Esophagus squamous epithelium (tissue), 5 donors: ENCODE measurements around the gene SUN3. TPM values are rescaled to one million over a fixed set of nuclear protein-coding genes. Genes with fewer than 3 reads are reported as not detected.

Experiments
- DNase-seq: peaks from one replicate; lab custom pipeline; 2025; lab: John Stamatoyannopoulos, UW
- H3K27ac ChIP-seq, 4 donors: fragments of 200-600 bp; sonication (generic); one replicate each; pipeline ENCODE4 v1.5.1; 2016 to 2019; ENCODE audit warnings: mild to moderate bottlenecking in 1 of 4
- H3K27me3 ChIP-seq, 4 donors: fragments of 200-600 bp; sonication (generic); 1 replicate in 3 of 4; 2 replicates in 1 of 4; pipeline versions ENCODE4 v1.5.1 to v1.6.0; 2017 to 2021; ENCODE audit warnings: antibody characterized with exemption in 1 of 4
- H3K36me3 ChIP-seq, 3 donors: fragments of 200-600 bp; sonication (generic); one replicate each; pipeline ENCODE4 v1.5.1; 2016 to 2019
- H3K4me1 ChIP-seq, 3 donors: fragments of 200-600 bp; sonication (generic); one replicate each; pipeline ENCODE4 v1.5.1; 2017 to 2019
- H3K4me3 ChIP-seq, 4 donors: fragments of 200-600 bp; sonication (generic); 1 replicate in 3 of 4; 2 replicates in 1 of 4; pipeline ENCODE4 v1.5.1; 2016 to 2019; ENCODE audit warnings: mild to moderate bottlenecking in 2 of 4, moderate library complexity in 1 of 4
- H3K9me3 ChIP-seq, 3 donors: fragments of 200-600 bp; sonication (generic); one replicate each; pipeline ENCODE4 v1.5.1; 2016 to 2019
- POLR2A ChIP-seq, 4 donors: fragments of 450-650 bp; IDR thresholded peaks; one replicate each; pipeline ENCODE4 v1.6.1; 2017; ENCODE audit warnings: antibody characterized with exemption in 4 of 4, mild to moderate bottlenecking in 4 of 4, moderate library complexity in 3 of 4
- WGBS, 2 donors: methylation state at CpG; one replicate each; pipeline ENCODE4 v1.1.5; 2018; 5-methylcytosine and 5-hydroxymethylcytosine counted together
- intact Hi-C: fragments of 100-400 bp; cut with DNase I; formaldehyde crosslinking; loops from one replicate; pipeline ENCODE4 v1.15.0; 2022
- total RNA-seq, 4 donors: library from RNA; depleted of rRNA; stranded (reverse); fragments of >200 nt; gene quantifications; one replicate each; pipeline ENCODE4 v1.1.0, GENCODE V29; 2016
- TF ChIP-seq, protein P1 (sequence below), 6 experiments: fragments of 450-650 bp in 4 of 6; fragments of 200-600 bp in 2 of 6; sonication (generic) in 2 of 6; IDR thresholded peaks; one replicate each; pipeline ENCODE4 v1.5.1; 2016 to 2019; ENCODE audit warnings: antibody characterized with exemption in 6 of 6, mild to moderate bottlenecking in 4 of 6, moderate library complexity in 4 of 6
- donor health status: DM: yes; HTN: yes; CAD: no.

Gene SUN3
- total RNA-seq, 4 donors from 2014 or later, result not detected

DNA sequence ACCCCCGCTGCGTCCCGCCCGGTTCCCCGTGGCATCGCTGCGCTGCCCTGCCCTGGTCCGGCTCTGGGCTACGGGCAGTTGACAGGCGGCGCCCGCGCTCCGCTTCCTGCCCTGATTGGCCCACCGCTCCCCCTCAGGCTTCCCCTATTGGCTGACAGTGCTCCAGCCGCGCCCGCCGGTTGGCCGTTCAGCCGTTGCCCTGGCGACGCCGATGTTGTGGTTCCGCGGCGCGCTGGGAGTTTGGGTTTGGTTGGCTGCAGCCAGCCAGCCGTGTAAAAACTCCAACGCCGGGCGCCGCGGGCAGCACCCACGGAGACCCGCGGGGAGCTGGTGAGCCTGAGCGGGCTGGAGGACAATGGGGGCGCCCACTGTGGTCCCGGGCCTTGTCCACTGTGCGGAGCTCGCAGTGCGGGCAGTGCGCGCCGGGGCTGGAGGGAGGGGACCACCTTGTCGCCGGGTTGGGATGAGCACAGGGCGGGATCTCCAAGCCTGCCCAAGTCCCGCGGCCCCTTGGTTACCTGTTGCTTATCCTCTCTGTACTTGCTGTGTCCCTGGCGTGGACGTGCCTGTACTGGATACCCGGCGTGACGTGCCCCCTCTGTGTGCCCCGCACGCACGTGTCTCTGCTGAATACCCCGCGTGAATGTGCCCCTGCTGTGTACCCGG lies 6.5 kb upstream of the SUN3 start, which contains the start of gene C7orf57:
Gene C7orf57 (plus strand): TSS at position 243 of the 666 bp plus-strand sequence. CDS start 766 bp downstream, outside the sequence.
- peak; percentile 32 for DNase-seq
- 4% methylated on average over 13 of the region's 62 CpGs; no CpG with 5 or more reads in 1 of the 2 donors for WGBS, 2 donors
- Histone ChIP-seq H3K27me3 (peaks cover 0 to 48% (median 0%) of the 10 kb centered on the region in 4 donors), H3K4me1 (peaks cover 10 to 16% (median 11%) of the 10 kb centered on the region in 3 donors), H3K36me3 (no peaks in the 10 kb centered on the region), H3K4me3 (peak within 1 kb of the TSS; percentile 36 to 70 (median 55)), H3K27ac (no peak within 1 kb of the TSS), H3K9me3 (no peaks in the 10 kb centered on the region)
- TF ChIP-seq, protein P1, sequence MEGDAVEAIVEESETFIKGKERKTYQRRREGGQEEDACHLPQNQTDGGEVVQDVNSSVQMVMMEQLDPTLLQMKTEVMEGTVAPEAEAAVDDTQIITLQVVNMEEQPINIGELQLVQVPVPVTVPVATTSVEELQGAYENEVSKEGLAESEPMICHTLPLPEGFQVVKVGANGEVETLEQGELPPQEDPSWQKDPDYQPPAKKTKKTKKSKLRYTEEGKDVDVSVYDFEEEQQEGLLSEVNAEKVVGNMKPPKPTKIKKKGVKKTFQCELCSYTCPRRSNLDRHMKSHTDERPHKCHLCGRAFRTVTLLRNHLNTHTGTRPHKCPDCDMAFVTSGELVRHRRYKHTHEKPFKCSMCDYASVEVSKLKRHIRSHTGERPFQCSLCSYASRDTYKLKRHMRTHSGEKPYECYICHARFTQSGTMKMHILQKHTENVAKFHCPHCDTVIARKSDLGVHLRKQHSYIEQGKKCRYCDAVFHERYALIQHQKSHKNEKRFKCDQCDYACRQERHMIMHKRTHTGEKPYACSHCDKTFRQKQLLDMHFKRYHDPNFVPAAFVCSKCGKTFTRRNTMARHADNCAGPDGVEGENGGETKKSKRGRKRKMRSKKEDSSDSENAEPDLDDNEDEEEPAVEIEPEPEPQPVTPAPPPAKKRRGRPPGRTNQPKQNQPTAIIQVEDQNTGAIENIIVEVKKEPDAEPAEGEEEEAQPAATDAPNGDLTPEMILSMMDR (IDR thresholded peaks at IDR 0.05), result peak in 2 of 6 experiments; percentile 7 to 19
- TF ChIP-seq POLR2A (IDR thresholded peaks at IDR 0.05), result no peak
- intact Hi-C loops, result loop anchor here (10.0 kb wide), 1 partner anchor 69 kb away; no protein-coding TSS in a partner anchor

DNA sequence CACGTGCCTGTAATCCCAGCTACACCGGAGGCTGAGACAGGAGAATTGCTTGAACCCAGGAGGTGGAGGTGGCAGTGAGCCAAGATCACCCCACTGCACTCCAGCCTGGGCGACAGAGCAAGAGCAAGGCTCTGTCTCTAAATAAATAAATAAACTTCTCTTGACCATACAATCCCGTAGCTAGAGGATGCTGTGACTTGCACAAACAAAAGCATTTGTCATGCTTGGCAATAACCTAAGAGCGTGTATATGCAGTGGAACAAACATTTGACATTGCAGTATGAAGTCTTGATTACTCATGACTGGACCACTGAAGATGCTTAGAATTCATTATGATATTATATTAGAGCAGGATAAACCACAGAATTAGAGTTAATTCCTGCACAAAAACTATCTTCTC lies 5.0 kb upstream of the SUN3 start:
- Histone ChIP-seq H3K27ac (no peak overlapping the region), H3K4me1 (peaks cover 10 to 16% (median 11%) of the 10 kb centered on the region in 3 donors), H3K9me3 (no peaks in the 10 kb centered on the region), H3K4me3 (no peak overlapping the region), H3K36me3 (no peaks in the 10 kb centered on the region), H3K27me3 (peaks cover 0 to 61% (median 0%) of the 10 kb centered on the region in 4 donors)
- TF ChIP-seq, protein P1 (IDR thresholded peaks at IDR 0.05), result no peak
- TF ChIP-seq POLR2A (IDR thresholded peaks at IDR 0.05), result no peak
- intact Hi-C loops, result loop anchor here (10.0 kb wide), 1 partner anchor 71 kb away; no protein-coding TSS in a partner anchor
- DNase-seq, result no peak
- WGBS, 2 donors, result 38 to 42% methylated on average over 4 to 5 of the region's 5 CpGs

DNA sequence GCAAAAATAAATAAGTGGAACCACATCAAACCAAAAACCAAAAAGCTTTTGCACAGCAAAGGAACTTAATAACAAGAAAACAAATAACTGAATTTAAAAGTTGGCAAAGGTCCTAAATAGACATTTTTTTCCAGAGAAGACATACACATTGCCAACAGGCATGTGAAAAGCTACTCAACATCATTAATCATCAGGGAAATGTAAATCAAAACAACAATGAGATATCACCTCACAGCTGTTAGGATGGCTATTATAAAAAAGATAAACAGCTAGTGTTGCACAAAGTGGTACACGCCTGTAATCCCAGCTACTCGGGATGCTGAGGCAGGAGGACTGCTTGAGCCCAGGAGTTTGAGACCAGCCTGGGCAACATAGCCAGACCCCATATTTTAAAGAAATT lies 2.2 kb upstream of the SUN3 start:
- Histone ChIP-seq H3K9me3 (no peaks in the 10 kb centered on the region), H3K27ac (no peak overlapping the region), H3K36me3 (no peaks in the 10 kb centered on the region), H3K27me3 (peaks cover 0 to 63% (median 0%) of the 10 kb centered on the region in 4 donors), H3K4me1 (peaks cover 8 to 13% (median 8%) of the 10 kb centered on the region in 3 donors), H3K4me3 (no peak overlapping the region)
- WGBS, 2 donors, result 52 to 61% methylated on average over 2 of the region's 2 CpGs
- intact Hi-C loops, result loop anchor here (10.0 kb wide), 1 partner anchor 74 kb away; no protein-coding TSS in a partner anchor
- TF ChIP-seq, protein P1 (IDR thresholded peaks at IDR 0.05), result no peak
- no peak for TF ChIP-seq POLR2A (IDR thresholded peaks at IDR 0.05)
- DNase-seq, result no peak

DNA sequence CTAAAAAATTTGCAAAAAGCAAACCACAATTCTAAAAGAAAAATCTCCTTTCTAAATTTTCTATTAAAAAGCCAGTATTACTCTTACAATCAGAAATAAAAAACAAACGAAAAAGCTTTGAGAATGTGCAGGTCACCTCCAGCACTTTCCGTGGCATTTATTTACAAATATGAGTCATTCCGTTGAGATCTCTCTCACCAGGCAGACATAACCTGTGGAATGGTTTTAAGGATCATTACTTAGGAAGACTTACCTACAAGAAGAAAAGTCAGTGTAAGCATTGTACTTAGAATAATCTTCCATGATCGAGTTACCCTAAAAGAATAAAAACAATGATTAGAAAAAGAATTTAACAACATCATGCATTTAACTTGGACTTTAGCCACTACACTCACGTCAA lies 3.3 kb downstream of the SUN3 start:
- 34 to 36% methylated on average over 5 of the region's 5 CpGs for WGBS, 2 donors
- Histone ChIP-seq H3K4me3 (no peak overlapping the region), H3K9me3 (peaks cover 0 to 8% (median 0%) of the 10 kb centered on the region in 3 donors), H3K27ac (no peak overlapping the region), H3K27me3 (peaks cover 0 to 33% (median 0%) of the 10 kb centered on the region in 4 donors), H3K4me1 (no peaks in the 10 kb centered on the region), H3K36me3 (no peaks in the 10 kb centered on the region)
- intact Hi-C loops, result no loop called here
- TF ChIP-seq POLR2A (IDR thresholded peaks at IDR 0.05), result no peak
- TF ChIP-seq, protein P1 (IDR thresholded peaks at IDR 0.05), result no peak
- no peak for DNase-seq

DNA sequence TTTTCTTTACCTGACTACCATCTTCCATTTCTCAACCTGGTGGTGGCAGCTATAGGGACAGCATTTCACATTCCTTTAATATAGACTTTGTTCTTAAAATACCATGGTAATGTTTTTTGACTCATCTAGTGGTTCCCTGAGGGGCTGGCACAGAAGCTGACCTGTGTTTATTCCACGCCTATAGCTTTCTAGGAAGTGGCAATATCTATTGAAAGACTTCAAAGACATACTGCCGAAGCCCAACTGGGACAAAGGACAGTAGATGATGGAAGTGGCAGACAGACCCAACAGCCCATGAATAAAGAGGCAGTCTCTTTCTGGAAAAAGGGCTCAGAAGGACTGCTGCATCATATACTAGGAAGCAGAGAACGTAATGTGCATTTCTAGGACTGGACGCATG lies 11.2 kb downstream of the SUN3 start:
- 80 to 84% methylated on average over 4 of the region's 4 CpGs for WGBS, 2 donors
- DNase-seq, result no peak
- H3K27me3 ChIP-seq, result peaks cover 0 to 10% (median 0%) of the 10 kb centered on the region in 4 donors
- H3K4me1 ChIP-seq, result no peaks in the 10 kb centered on the region
- peaks cover 0 to under 1% (median 0%) of the 10 kb centered on the region in 3 donors for H3K9me3 ChIP-seq
- intact Hi-C loops, result no loop called here
- TF ChIP-seq, protein P1 (IDR thresholded peaks at IDR 0.05), result no peak
- TF ChIP-seq POLR2A (IDR thresholded peaks at IDR 0.05), result no peak
- H3K27ac ChIP-seq, result no peak overlapping the region
- H3K4me3 ChIP-seq, result no peak overlapping the region
- H3K36me3 ChIP-seq, result no peaks in the 10 kb centered on the region
